ENCODE data around the gene UBE2O. TPM values are rescaled to one million over a fixed set of nuclear protein-coding genes. Genes with fewer than 3 reads are reported as not detected.

UBE2O gene
- total RNA-seq, 1 experiment from 2014 or later: 52.6 TPM

DNA sequence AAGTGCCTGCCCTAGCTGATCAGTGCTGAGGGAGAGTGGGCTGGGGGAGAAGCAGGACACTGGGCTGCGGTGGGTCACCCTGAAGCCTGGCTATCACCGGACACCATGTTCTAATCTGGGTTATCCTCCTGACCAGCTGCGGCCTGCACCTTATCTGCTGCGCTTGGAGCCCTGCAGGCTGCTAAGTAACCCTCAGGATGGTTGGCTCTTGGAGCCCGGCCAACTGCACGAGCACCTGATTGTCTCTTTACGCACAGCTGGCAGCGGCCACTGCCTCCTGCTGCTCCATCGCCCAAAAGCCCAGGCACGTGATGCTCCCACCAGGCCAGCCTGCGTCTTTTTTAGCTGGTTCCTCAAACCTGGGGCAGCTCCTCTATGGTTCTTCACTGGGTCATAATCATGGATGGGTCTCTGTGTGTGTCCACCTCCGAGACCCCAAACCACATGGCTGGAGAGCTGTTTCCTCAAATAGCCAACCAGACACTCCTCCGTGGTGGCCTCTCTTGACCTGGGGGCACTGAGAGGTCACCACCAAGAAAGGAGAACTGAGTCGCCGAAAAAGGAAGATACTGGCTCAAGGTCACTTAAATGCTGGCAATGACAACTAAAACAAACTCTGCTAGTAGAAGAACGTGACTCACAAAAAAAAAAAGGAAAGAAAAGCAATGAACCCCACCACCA is 46.8 kb downstream of the UBE2O start:
- Histone ChIP-seq H3K4me1 (ENCODE audit: insufficient read depth, low read length) (no peaks in the 10 kb centered on the region), H3K56ac (ENCODE audit: insufficient read length, low read depth, low read length) (no peak overlapping the region)
- no CpG with 5 or more reads among the region's 16 CpGs for WGBS (ENCODE audit: extremely low coverage, insufficient read length, low lambda C conversion rate)

More for the DNA sequence above, 46.8 kb downstream of the UBE2O start:
- no peak overlapping the region for H3K4me2 ChIP-seq (ENCODE audit: insufficient read depth, insufficient read length, low read length)
- H4K91ac ChIP-seq (ENCODE audit: insufficient read length, low read depth, low read length): no peak overlapping the region
- no peaks in the 10 kb centered on the region for H3K23me2 ChIP-seq (ENCODE audit: insufficient read length, low read depth, low read length, poor library complexity, severe bottlenecking)
- H2BK15ac ChIP-seq (ENCODE audit: low read depth, low read length): no peak overlapping the region
- no peak for DNase-seq
- no peak overlapping the region for H2BK12ac ChIP-seq (ENCODE audit: insufficient read length, low read depth, low read length)
- no peak overlapping the region for H2BK120ac ChIP-seq (ENCODE audit: low read depth, low read length, poor library complexity, severe bottlenecking)
- H3K4ac ChIP-seq (ENCODE audit: low read depth, low read length): no peak overlapping the region
- no peak overlapping the region for H2BK5ac ChIP-seq (ENCODE audit: insufficient read length, low read length)
- no peak overlapping the region for H4K8ac ChIP-seq (replicated peaks; ENCODE audit: insufficient read length, low read depth, low read length)
- H3K27me3 ChIP-seq (ENCODE audit: insufficient read depth, low read length): no peaks in the 10 kb centered on the region
- no peak overlapping the region for H3K9ac ChIP-seq (ENCODE audit: extremely low read depth, insufficient read length, low read length)
- peaks cover 4% of the 10 kb centered on the region for H3K79me1 ChIP-seq (ENCODE audit: insufficient read depth, low read depth, low read length, poor library complexity, severe bottlenecking)
- H3K79me2 ChIP-seq (ENCODE audit: insufficient read depth, low read length): peaks cover 6% of the 10 kb centered on the region; the same call in 1 of the 2 replicates
- Mint-ChIP-seq H3K27ac (no peak overlapping the region), H3K4me1 (peaks cover 4 to 5% of the 10 kb centered on the region in 2 experiments; a peak in 3 of 4 replicates), H3K9me3 (no peaks in the 10 kb centered on the region), H3K36me3 (ENCODE audit: insufficient read depth in 1 of 3, low read depth in 3 of 3) (peaks cover 38 to 52% (median 44%) of the 10 kb centered on the region in 3 experiments), H3K27me3 (ENCODE audit: low read depth) (no peaks in the 10 kb centered on the region), H3K4me3 (no peak overlapping the region)
- TF ChIP-seq, protein P1, sequence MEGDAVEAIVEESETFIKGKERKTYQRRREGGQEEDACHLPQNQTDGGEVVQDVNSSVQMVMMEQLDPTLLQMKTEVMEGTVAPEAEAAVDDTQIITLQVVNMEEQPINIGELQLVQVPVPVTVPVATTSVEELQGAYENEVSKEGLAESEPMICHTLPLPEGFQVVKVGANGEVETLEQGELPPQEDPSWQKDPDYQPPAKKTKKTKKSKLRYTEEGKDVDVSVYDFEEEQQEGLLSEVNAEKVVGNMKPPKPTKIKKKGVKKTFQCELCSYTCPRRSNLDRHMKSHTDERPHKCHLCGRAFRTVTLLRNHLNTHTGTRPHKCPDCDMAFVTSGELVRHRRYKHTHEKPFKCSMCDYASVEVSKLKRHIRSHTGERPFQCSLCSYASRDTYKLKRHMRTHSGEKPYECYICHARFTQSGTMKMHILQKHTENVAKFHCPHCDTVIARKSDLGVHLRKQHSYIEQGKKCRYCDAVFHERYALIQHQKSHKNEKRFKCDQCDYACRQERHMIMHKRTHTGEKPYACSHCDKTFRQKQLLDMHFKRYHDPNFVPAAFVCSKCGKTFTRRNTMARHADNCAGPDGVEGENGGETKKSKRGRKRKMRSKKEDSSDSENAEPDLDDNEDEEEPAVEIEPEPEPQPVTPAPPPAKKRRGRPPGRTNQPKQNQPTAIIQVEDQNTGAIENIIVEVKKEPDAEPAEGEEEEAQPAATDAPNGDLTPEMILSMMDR (conservative IDR thresholded peaks at IDR 0.05): no peak
- H4K20me1 ChIP-seq (ENCODE audit: control insufficient read depth, insufficient read depth, insufficient read length): peaks cover 4% of the 10 kb centered on the region
- no peak overlapping the region for H4K5ac ChIP-seq (ENCODE audit: insufficient read length, low read depth, low read length)
- no peak overlapping the region for H2BK20ac ChIP-seq (ENCODE audit: low read depth, low read length, poor library complexity, severe bottlenecking)
- no peaks in the 10 kb centered on the region for H3K9me3 ChIP-seq (ENCODE audit: control insufficient read depth, low read depth, low read length)
- no peak overlapping the region for H3K14ac ChIP-seq (ENCODE audit: insufficient read depth, low read length)
- no peak overlapping the region for H3T11ph ChIP-seq (ENCODE audit: low read length)
- H3K27ac ChIP-seq (ENCODE audit: insufficient read length, low read depth, low read length): no peak overlapping the region
- H2AFZ ChIP-seq (ENCODE audit: low read length): no peak overlapping the region
- H3K18ac ChIP-seq (ENCODE audit: insufficient read length, low read depth, low read length): no peak overlapping the region
- H2AK5ac ChIP-seq (ENCODE audit: insufficient read length, low read length): no peak overlapping the region
- no peak overlapping the region for H3K23ac ChIP-seq (ENCODE audit: insufficient read length, low read depth, low read length)
